HG03039 (cell line): ENCODE results near the gene ADAMTS14.
"Not testable (repeated sequence)": the region's sequence is repeated elsewhere in the genome, so short reads cannot be mapped to it uniquely, and the experiment has no call there.

ENCODE experiments used
- ATAC-seq: cut with Tn5 transposase; IDR thresholded peaks from one replicate; pipeline ENCODE4 v1.9.1; 2021; ENCODE audit warnings: mild to moderate bottlenecking, moderate library complexity; ENCODE audit not compliant: unreplicated experiment

Gene ADAMTS14

GRCh38 chr10:70768026-70768685, 95.8 kb downstream of the ADAMTS14 start:
- not testable (repeated sequence) for ATAC-seq

- ATAC-seq: no peak
These were observed 96.8 kb downstream of the ADAMTS14 start for GRCh38 chr10:70769121-70769520.

GRCh38 chr10:70770001-70770400, 97.7 kb downstream of the ADAMTS14 start:
- no peak for ATAC-seq

GRCh38 chr10:70770516-70770915, 98.2 kb downstream of the ADAMTS14 start:
- not testable (repeated sequence) for ATAC-seq

- no peak for ATAC-seq
These were observed 99.2 kb downstream of the ADAMTS14 start for GRCh38 chr10:70771311-70772194.

GRCh38 chr10:70772627-70773026, 100.3 kb downstream of the ADAMTS14 start:
- ATAC-seq: no peak

GRCh38 chr10:70773461-70773860, 101.2 kb downstream of the ADAMTS14 start:
- ATAC-seq: no peak

GRCh38 chr10:70773965-70774809, 101.9 kb downstream of the ADAMTS14 start:
- no peak for ATAC-seq

- no peak for ATAC-seq
These were observed 102.7 kb downstream of the ADAMTS14 start for GRCh38 chr10:70774810-70775678.

- ATAC-seq: no peak
These were observed 103.6 kb downstream of the ADAMTS14 start for GRCh38 chr10:70775679-70776454.

- ATAC-seq: no peak
These were observed 104.2 kb downstream of the ADAMTS14 start for GRCh38 chr10:70776455-70777005.

- no peak for ATAC-seq
These were observed 105.0 kb downstream of the ADAMTS14 start for GRCh38 chr10:70777063-70777875.

GRCh38 chr10:70778267-70778924, 106.1 kb downstream of the ADAMTS14 start:
- ATAC-seq: no peak

- no peak for ATAC-seq
These were observed 106.8 kb downstream of the ADAMTS14 start for GRCh38 chr10:70779088-70779487.

GRCh38 chr10:70779511-70780369, 107.4 kb downstream of the ADAMTS14 start:
- ATAC-seq: no peak

GRCh38 chr10:70780370-70780760, 108.1 kb downstream of the ADAMTS14 start:
- no peak for ATAC-seq

GRCh38 chr10:70780772-70781171, 108.5 kb downstream of the ADAMTS14 start:
- ATAC-seq: no peak
